ENCODE measurements around the gene MAST3.
"Not testable (repeated sequence)": the region's sequence is repeated elsewhere in the genome, so short reads cannot be mapped to it uniquely, and the experiment has no call there.

MAST3 gene

DNA sequence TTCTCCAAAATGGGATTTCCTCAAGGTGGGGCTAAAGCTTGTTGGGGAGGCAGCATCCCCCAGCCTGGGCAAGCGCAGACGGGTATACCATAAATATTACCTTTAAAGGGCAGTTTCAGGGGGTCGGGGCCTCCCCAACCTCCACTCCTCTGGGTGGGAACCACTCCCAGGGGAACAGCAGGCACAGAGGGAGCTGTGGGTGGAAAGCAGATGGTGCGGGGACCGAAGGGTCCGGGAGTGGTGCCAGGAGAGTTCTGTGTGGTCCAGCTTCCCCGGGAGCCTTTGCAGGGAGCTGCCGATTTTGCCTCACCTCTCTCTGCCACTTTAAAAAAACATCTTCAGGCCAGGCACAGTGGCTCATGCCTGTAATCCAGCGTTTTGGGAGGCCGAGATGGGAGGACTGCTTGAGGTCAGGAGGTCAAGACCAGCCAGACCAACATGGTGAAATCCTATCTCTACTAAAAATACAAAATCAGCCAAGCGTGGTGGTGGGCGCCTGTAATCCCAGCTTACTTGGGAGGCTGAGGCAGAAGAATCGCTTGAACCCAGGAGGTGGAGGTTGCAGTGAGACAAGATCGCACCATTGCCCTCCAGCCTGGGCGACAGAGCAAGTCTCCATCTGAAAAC, 5.5 kb downstream of the MAST3 start:
- TF ChIP-seq, protein P1, sequence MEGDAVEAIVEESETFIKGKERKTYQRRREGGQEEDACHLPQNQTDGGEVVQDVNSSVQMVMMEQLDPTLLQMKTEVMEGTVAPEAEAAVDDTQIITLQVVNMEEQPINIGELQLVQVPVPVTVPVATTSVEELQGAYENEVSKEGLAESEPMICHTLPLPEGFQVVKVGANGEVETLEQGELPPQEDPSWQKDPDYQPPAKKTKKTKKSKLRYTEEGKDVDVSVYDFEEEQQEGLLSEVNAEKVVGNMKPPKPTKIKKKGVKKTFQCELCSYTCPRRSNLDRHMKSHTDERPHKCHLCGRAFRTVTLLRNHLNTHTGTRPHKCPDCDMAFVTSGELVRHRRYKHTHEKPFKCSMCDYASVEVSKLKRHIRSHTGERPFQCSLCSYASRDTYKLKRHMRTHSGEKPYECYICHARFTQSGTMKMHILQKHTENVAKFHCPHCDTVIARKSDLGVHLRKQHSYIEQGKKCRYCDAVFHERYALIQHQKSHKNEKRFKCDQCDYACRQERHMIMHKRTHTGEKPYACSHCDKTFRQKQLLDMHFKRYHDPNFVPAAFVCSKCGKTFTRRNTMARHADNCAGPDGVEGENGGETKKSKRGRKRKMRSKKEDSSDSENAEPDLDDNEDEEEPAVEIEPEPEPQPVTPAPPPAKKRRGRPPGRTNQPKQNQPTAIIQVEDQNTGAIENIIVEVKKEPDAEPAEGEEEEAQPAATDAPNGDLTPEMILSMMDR (conservative IDR thresholded peaks at IDR 0.05; ENCODE audit: low read depth, low read length): no peak
- no peak overlapping the region for H3K4me3 ChIP-seq (ENCODE audit: low read length)
- DNase-seq (ENCODE audit: low read depth): no peak

DNA sequence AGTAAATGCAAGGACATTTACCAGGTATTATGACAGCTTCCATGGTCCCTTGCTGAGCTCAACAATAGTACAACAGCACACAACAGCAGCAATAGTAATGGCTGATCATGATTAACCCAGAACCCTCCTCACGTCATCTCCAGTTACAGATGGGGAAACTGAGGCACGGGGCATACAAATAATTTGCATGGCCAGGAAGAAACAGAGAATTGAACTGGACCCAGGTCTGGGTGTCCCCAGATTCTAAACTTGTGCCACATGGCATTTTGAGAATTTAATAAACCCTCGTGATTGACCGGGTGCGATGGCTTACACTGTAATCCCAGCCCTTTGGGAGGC, 7.2 kb downstream of the MAST3 start:
- DNase-seq (ENCODE audit: low read depth): no peak
- TF ChIP-seq, protein P1 (conservative IDR thresholded peaks at IDR 0.05; ENCODE audit: low read depth, low read length): no peak
- peak overlapping the region; percentile 49 for H3K4me3 ChIP-seq (ENCODE audit: low read length)

- DNase-seq (ENCODE audit: low read depth): not testable (repeated sequence)
Observed at GRCh38 chr19:18105259-18105658, 7.7 kb downstream of the MAST3 start.

GRCh38 chr19:18107235-18107634, 9.7 kb downstream of the MAST3 start:
- TF ChIP-seq, protein P1 (conservative IDR thresholded peaks at IDR 0.05; ENCODE audit: low read depth, low read length): no peak
- no peak overlapping the region for H3K4me3 ChIP-seq (ENCODE audit: low read length)
- no peak for DNase-seq (ENCODE audit: low read depth)

More at GRCh38 chr19:18105259-18105658, 7.7 kb downstream of the MAST3 start:
- not testable (repeated sequence) for H3K4me3 ChIP-seq (ENCODE audit: low read length)

- H3K4me3 ChIP-seq (ENCODE audit: low read length): no peak overlapping the region
- TF ChIP-seq, protein P1 (conservative IDR thresholded peaks at IDR 0.05; ENCODE audit: low read depth, low read length): no peak
- no peak for DNase-seq (ENCODE audit: low read depth)
Observed at GRCh38 chr19:18108897-18109296, 11.3 kb downstream of the MAST3 start.

GRCh38 chr19:18109341-18109732, 11.8 kb downstream of the MAST3 start:
- TF ChIP-seq, protein P1 (conservative IDR thresholded peaks at IDR 0.05; ENCODE audit: low read depth, low read length): no peak
- peak overlapping the region; percentile 76 for H3K4me3 ChIP-seq (ENCODE audit: low read length)
- no peak for DNase-seq (ENCODE audit: low read depth)

DNA sequence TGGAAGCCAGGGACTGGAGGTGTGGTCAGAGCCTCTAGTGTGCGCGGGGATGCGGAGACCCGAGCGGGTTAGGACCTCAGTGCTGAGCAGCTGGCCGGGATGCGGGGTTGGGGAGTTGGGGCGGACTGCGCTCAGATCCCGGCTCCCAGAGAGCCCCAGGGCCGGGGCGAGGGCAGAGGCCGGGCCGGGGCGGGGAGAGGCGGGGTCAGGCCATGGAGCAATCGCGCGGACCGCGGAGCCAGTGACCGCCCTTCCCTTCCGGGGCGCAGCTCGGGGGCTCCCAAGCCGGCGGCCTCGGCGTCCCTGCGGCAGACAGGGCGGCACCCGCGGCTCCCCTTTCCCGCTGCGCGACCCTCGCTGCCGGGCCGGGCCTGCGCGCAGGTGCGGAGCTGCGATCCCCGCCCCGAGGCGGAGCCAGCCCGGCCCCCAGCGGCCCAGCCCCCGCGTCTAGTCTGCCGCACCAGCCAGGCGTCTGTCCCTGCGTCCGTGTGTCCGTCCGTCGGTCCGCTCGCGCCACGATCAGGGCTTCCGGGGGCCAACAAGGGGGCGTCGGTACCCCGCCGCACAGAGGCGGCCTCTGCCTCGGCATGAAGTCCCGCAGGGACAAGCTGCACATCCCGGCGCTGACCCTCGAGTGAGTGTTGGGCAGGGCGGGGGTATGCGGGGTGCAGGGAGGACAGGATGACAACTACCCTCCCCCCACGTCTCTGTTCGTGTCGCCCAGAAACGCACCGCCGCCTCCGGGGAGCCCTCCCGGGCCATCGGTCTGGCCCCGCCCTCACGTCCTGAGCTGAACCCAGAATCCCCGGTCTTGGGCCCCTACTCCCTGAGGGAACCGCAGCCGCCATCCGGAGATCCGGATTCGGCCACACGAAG, 12.4 kb downstream of the MAST3 start:
- no peak for DNase-seq (ENCODE audit: low read depth)

More for the DNA sequence above, 12.4 kb downstream of the MAST3 start:
- H3K4me3 ChIP-seq (ENCODE audit: low read length): peak overlapping the region; percentile 76
- TF ChIP-seq, protein P1 (conservative IDR thresholded peaks at IDR 0.05; ENCODE audit: low read depth, low read length): no peak

Data from retinal pigment epithelial cell (primary cell).